K562 (cell line): Measurements from ENCODE around the gene SCUBE2. TPM values are rescaled to one million over a fixed set of nuclear protein-coding genes. Genes with fewer than 3 reads are reported as not detected.

Experiments used
- ATAC-seq: fragments of 200-7000 bp; cut with Tn5 transposase; 3 replicates; pipeline ENCODE4 v1.9.1; 2020; ENCODE audit warnings: moderate library complexity
- BruUV-seq: library from RNA; stranded (reverse); fragments of 400-500 nt; replicated peaks from 2 replicates; lab custom pipeline; 2021; lab: Mats Ljungman, UMichigan
- CTCF ChIA-PET: fragments of 300-600 bp; formaldehyde crosslinking; extraction: SDS; loops from one replicate; lab custom pipeline; 2021; ENCODE audit warnings: low intra/inter-chr PET ratio; lab: Yijun Ruan, JAX
- POLR2A ChIA-PET: fragments of 300-600, 350-650 bp; sonication (Branson Sonifier 250); formaldehyde crosslinking; extraction: SDS; loops from one replicate; lab custom pipeline; 2021; ENCODE audit warnings: antibody characterized with exemption, inconsistent platforms; lab: Yijun Ruan, JAX
- DNase-seq, 4 experiments: peaks; one replicate each; pipeline versions ENCODE4 v3.0.0 to v3.0.0-alpha.2; 2011 to 2018; ENCODE audit warnings: low spot score in 3 of 4, mixed read lengths in 3 of 4; ENCODE audit errors: extremely low read depth in 1 of 4
- FAIRE-seq: peaks from 2 replicates; lab custom pipeline; 2011; peaks lifted over from hg19 to GRCh38; lab: Jason Lieb, UNC
- H2AFZ ChIP-seq: 2 replicates; pipeline ENCODE4 v1.6.0; 2011; ENCODE audit warnings: low read depth, low read length, control low read depth, inconsistent platforms
- H3K27ac ChIP-seq: fragments of 200-600 bp; 3 replicates; pipeline ENCODE4 v1.8.0; 2011; ENCODE audit warnings: low read depth, mild to moderate bottlenecking, control low read depth, inconsistent platforms, low read length, moderate library complexity, mixed read lengths; ENCODE audit errors: extremely low read depth
- H3K27me3 ChIP-seq, 2 experiments: fragments of 300-600 bp in 1 of 2; 2 replicates in 1 of 2; 3 replicates in 1 of 2; pipeline versions ENCODE4 v1.6.0 to v1.8.0; 2011; ENCODE audit warnings: inconsistent platforms in 2 of 2, low read length in 2 of 2, mild to moderate bottlenecking in 1 of 2, mixed read lengths in 1 of 2, moderate library complexity in 1 of 2; ENCODE audit not compliant: control insufficient read depth in 2 of 2, insufficient read depth in 2 of 2
- H3K36me3 ChIP-seq: fragments of 300-600 bp; 3 replicates; pipeline ENCODE4 v1.8.0; 2011; ENCODE audit warnings: mild to moderate bottlenecking, low read length, inconsistent platforms; ENCODE audit not compliant: control insufficient read depth, insufficient read depth
- H3K4me1 ChIP-seq, 2 experiments: fragments of 200-600 bp in 1 of 2; replicated peaks in 1 of 2; 2 replicates in 1 of 2; 3 replicates in 1 of 2; pipeline versions ENCODE4 v1.5.1 to v1.8.0; 2011; ENCODE audit warnings: inconsistent platforms in 2 of 2, low read length in 2 of 2, mild to moderate bottlenecking in 1 of 2, mixed read lengths in 1 of 2, moderate library complexity in 1 of 2; ENCODE audit not compliant: control insufficient read depth in 2 of 2, insufficient read depth in 2 of 2
- H3K4me2 ChIP-seq: 2 replicates; pipeline ENCODE4 v1.6.1; 2011; ENCODE audit warnings: low read length, control low read depth, inconsistent platforms, mixed read lengths; ENCODE audit not compliant: insufficient read depth
- H3K4me3 ChIP-seq: fragments of 200-600 bp; sonication (generic), shearing (Covaris generic); 2 replicates; pipeline ENCODE4 v1.5.1; 2016; ENCODE audit warnings: control low read depth, inconsistent platforms
- H3K79me2 ChIP-seq: fragments of 200-600 bp; 3 replicates; pipeline ENCODE4 v1.8.0; 2011; ENCODE audit warnings: low read length, inconsistent platforms; ENCODE audit not compliant: control insufficient read depth, insufficient read depth
- H3K9ac ChIP-seq, 2 experiments: 2 replicates each; pipeline versions ENCODE4 v1.6.0 to v1.6.1; 2011; ENCODE audit warnings: low read depth in 2 of 2, low read length in 2 of 2, control low read depth in 1 of 2, inconsistent platforms in 1 of 2, mild to moderate bottlenecking in 1 of 2, mixed read lengths in 1 of 2; ENCODE audit not compliant: insufficient read depth in 1 of 2
- H3K9me1 ChIP-seq: one replicate; pipeline ENCODE4 v1.6.0; 2011; ENCODE audit warnings: inconsistent platforms, mild to moderate bottlenecking, low read length, moderate library complexity; ENCODE audit not compliant: control insufficient read depth, insufficient read depth
- H3K9me3 ChIP-seq: replicated peaks from 2 replicates; pipeline ENCODE4 v1.5.1; 2011; ENCODE audit warnings: low read depth, low read length, inconsistent platforms; ENCODE audit not compliant: control insufficient read depth, insufficient read depth
- H4K20me1 ChIP-seq: replicated peaks from 2 replicates; pipeline ENCODE4 v1.6.1; 2011; ENCODE audit warnings: low read length, inconsistent platforms, mixed read lengths; ENCODE audit not compliant: control insufficient read depth, insufficient read depth
- CAMTA2 ChIP-seq: fragments of 250-450 bp; sonication (Bioruptor Pico); conservative IDR thresholded peaks from 2 replicates; pipeline ENCODE4 v1.5.1; 2022
- ETV1 ChIP-seq: fragments of 450-650 bp; conservative IDR thresholded peaks from 2 replicates; pipeline ENCODE4 v1.6.1; 2016; ENCODE audit warnings: missing genetic modification characterization, control low read depth, low read depth, missing compliant biosample characterization
- ILK ChIP-seq: fragments of 450-650 bp; IDR thresholded peaks from 2 replicates; pipeline ENCODE4 v1.6.1; 2016; ENCODE audit warnings: missing genetic modification characterization, low read depth, mild to moderate bottlenecking, missing compliant biosample characterization, moderate library complexity, borderline replicate concordance
- IRF2 ChIP-seq: sonication (generic); formaldehyde crosslinking; IDR thresholded peaks from 2 replicates; pipeline ENCODE4 v1.8.1; 2022; ENCODE audit warnings: mild to moderate bottlenecking, missing genetic modification reagents
- KLF6 ChIP-seq: fragments of 250-450 bp; sonication (Bioruptor Pico); IDR thresholded peaks from 2 replicates; pipeline ENCODE4 v1.4.0; 2020; ENCODE audit warnings: mild to moderate bottlenecking, moderate library complexity, borderline replicate concordance
- MYNN ChIP-seq, 2 experiments: sonication (generic); formaldehyde crosslinking in 1 of 2; IDR thresholded peaks; 2 replicates each; pipeline versions ENCODE4 v1.5.0 to v1.6.1; 2016 to 2020; ENCODE audit warnings: antibody characterized with exemption in 1 of 2, missing genetic modification reagents in 1 of 2
- SETDB1 ChIP-seq: IDR thresholded peaks from one replicate; pipeline ENCODE4 v1.6.1; 2012; ENCODE audit warnings: low read length, control low read depth, inconsistent platforms
- STAT5A ChIP-seq: IDR thresholded peaks from 2 replicates; pipeline ENCODE4 v1.6.1; 2012; ENCODE audit warnings: low read length, inconsistent platforms, borderline replicate concordance
- TARDBP ChIP-seq: fragments of 450-650 bp; IDR thresholded peaks from 2 replicates; pipeline ENCODE4 v1.6.1; 2016
- ZNF324 ChIP-seq: fragments of 250-450 bp; sonication (Bioruptor Pico); IDR thresholded peaks from 2 replicates; pipeline ENCODE4 v1.4.0; 2020; ENCODE audit warnings: mild to moderate bottlenecking
- ZNF77 ChIP-seq: fragments of 250-450 bp; sonication (Bioruptor Pico); IDR thresholded peaks from 2 replicates; pipeline ENCODE4 v1.5.0; 2020
- WGBS: fragments of 100-300 bp; shearing (Covaris generic); methylation state at CpG from one replicate; pipeline ENCODE4 v1.1.6; 2016; ENCODE audit warnings: low coverage, mixed read lengths; ENCODE audit not compliant: insufficient coverage; ENCODE audit errors: missing lambda C conversion rate; 5-methylcytosine and 5-hydroxymethylcytosine counted together
- in situ Hi-C: fragments of 300-500 bp; cut with MboI; formaldehyde crosslinking; loops from 4 replicates; pipeline ENCODE4 v1.15.0; 2018; ENCODE audit warnings: inconsistent platforms, mixed read lengths
- intact Hi-C: fragments of 100-400 bp; cut with micrococcal nuclease; formaldehyde crosslinking; loops from 2 replicates; pipeline ENCODE4 v1.14.2; 2022
- polyA plus RNA-seq, 8 experiments: library from polyadenylated mRNA; depleted of rRNA in 4 of 8; stranded (reverse) in 5 of 8; unstranded in 3 of 8; fragments of >200 nt; fragmentation: Nextera tagmentation in 2 of 8; fragmentation: Illumina TruSeq in 1 of 8; extraction: Ambion mirVana in 2 of 8; extraction: Trizol in 1 of 8; gene quantifications; 2 replicates each; pipeline versions ENCODE4 v1.2.1 to v1.2.3, GENCODE V29; 2011 to 2014; ENCODE audit warnings: inconsistent platforms in 1 of 8, missing spikeins in 1 of 8
- total RNA-seq, 7 experiments: library from RNA; depleted of rRNA in 6 of 7; stranded (reverse); fragments of >200 nt in 6 of 7; fragmentation: Illumina TruSeq in 2 of 7; extraction: Trizol in 2 of 7; gene quantifications; 2 replicates each; pipeline versions ENCODE4 v1.2.1 to v1.2.3, GENCODE V29; 2011 to 2021; ENCODE audit warnings: low replicate concordance in 1 of 7
- TF ChIP-seq, protein P1 (sequence below): fragments of 450-650 bp; formaldehyde crosslinking; IDR thresholded peaks from 2 replicates; pipeline ENCODE4 v1.4.0; 2020; ENCODE audit warnings: mild to moderate bottlenecking, moderate library complexity
- TF ChIP-seq, protein P2 (sequence below): fragments of 450-650 bp; IDR thresholded peaks from 2 replicates; pipeline ENCODE4 v1.6.1; 2016; ENCODE audit warnings: borderline replicate concordance

Gene SCUBE2
- total and polyA plus RNA-seq, 9 of the 15 experiments (the other 6 are each of a cell fraction or from before 2014, with no cell fraction given): 0.06 to 0.40 (median 0.07) TPM; not detected in 6

DNA sequence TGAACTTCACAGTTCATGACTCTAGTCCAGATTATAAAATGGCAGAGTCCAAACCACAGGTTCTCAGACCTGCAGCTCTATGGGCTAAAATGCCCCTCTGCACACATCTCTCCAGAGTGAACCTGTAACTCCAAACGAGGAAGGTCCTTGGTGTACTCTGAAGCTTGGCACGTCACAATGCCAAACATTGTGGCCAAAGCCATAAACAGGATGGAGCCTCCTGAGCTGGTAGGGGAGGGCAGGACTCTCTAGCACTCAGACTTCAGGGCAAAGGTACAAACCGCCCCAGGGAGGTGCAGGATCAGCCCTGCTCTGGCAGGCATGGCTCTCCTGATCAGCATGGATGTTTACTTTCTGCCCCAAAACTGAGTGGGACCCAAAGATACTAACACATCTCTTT lies 2.3 kb downstream of the SCUBE2 start:
- POLR2A ChIA-PET: interaction anchor here (0.7 to 1.4 kb wide), 5 partner anchors 14 to 64 kb away, joined by 3 to 5 read pairs (median 4); no protein-coding TSS in a partner anchor
- CTCF ChIA-PET: no interaction called here
- BruUV-seq: no TSS peak
- FAIRE-seq: no peak
- Histone ChIP-seq H3K27me3 (peaks cover 36 to 60% of the 10 kb centered on the region in 2 experiments), H4K20me1 (no peaks in the 10 kb centered on the region), H3K36me3 (no peaks in the 10 kb centered on the region), H3K9me1 (no peaks in the 10 kb centered on the region)
- intact Hi-C loops (no loop called here), in situ Hi-C loops (no loop called here)
- TF ChIP-seq STAT5A (no peak), SETDB1 (no peak), ETV1 (tag) (no peak), ZNF77 (CRISPR knock-in tag) (no peak), TARDBP (no peak), ILK (no peak), CAMTA2 (CRISPR knock-in tag) (no peak), IRF2 (CRISPR knock-in tag) (no peak), ZNF324 (CRISPR knock-in tag) (no peak), MYNN (IDR thresholded peaks at IDR 0.05) (no peak), MYNN (CRISPR knock-in tag; IDR thresholded peaks at IDR 0.05) (no peak), KLF6 (CRISPR knock-in tag) (no peak)
- TF ChIP-seq, protein P1, sequence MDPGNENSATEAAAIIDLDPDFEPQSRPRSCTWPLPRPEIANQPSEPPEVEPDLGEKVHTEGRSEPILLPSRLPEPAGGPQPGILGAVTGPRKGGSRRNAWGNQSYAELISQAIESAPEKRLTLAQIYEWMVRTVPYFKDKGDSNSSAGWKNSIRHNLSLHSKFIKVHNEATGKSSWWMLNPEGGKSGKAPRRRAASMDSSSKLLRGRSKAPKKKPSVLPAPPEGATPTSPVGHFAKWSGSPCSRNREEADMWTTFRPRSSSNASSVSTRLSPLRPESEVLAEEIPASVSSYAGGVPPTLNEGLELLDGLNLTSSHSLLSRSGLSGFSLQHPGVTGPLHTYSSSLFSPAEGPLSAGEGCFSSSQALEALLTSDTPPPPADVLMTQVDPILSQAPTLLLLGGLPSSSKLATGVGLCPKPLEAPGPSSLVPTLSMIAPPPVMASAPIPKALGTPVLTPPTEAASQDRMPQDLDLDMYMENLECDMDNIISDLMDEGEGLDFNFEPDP (CRISPR knock-in tag): no peak
- TF ChIP-seq, protein P2, sequence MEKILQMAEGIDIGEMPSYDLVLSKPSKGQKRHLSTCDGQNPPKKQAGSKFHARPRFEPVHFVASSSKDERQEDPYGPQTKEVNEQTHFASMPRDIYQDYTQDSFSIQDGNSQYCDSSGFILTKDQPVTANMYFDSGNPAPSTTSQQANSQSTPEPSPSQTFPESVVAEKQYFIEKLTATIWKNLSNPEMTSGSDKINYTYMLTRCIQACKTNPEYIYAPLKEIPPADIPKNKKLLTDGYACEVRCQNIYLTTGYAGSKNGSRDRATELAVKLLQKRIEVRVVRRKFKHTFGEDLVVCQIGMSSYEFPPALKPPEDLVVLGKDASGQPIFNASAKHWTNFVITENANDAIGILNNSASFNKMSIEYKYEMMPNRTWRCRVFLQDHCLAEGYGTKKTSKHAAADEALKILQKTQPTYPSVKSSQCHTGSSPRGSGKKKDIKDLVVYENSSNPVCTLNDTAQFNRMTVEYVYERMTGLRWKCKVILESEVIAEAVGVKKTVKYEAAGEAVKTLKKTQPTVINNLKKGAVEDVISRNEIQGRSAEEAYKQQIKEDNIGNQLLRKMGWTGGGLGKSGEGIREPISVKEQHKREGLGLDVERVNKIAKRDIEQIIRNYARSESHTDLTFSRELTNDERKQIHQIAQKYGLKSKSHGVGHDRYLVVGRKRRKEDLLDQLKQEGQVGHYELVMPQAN: no peak
- TF ChIP-seq, all 486 proteins: peak for 0
- Histone ChIP-seq H3K79me2 (no peaks in the 10 kb centered on the region), H3K9ac (no peak overlapping the region), H3K9me3 (no peaks in the 10 kb centered on the region), H3K4me3 (no peak overlapping the region), H3K4me2 (no peak overlapping the region), H3K27ac (no peak overlapping the region), H3K4me1 (peaks cover 0 to 7% of the 10 kb centered on the region in 2 experiments; a peak in 2 of 5 replicates), H2AFZ (no peak overlapping the region)
- WGBS: 3% methylated on average over 3 of the region's 3 CpGs
- DNase-seq (no peak), ATAC-seq (no peak)
